ENCODE results near the gene FBXL5. TPM values are rescaled to one million over a fixed set of nuclear protein-coding genes. Genes with fewer than 3 reads are reported as not detected.

The FBXL5 gene
- total RNA-seq, 1 donor from 2014 or later: 102 TPM

DNA sequence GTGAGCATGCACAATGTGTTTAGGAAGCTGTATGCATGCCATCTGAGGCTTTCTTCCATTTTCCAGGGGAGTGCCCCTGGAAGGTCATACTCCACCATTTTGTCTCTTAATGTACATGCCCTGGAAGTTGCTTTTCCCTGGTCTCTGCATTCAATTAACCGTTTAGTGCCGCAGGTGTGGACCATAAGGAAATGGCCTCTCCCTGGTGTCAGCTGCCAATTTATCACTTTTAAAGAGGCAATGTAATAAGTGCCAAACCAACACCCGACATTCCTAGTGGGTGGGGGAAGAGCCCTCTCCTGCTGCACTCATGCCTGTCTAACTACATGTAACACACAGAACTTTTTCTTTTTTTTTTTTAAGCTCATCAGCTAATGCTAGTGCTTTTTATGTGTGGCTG lies 40.6 kb upstream of the FBXL5 start:
- TF ChIP-seq, protein P1, sequence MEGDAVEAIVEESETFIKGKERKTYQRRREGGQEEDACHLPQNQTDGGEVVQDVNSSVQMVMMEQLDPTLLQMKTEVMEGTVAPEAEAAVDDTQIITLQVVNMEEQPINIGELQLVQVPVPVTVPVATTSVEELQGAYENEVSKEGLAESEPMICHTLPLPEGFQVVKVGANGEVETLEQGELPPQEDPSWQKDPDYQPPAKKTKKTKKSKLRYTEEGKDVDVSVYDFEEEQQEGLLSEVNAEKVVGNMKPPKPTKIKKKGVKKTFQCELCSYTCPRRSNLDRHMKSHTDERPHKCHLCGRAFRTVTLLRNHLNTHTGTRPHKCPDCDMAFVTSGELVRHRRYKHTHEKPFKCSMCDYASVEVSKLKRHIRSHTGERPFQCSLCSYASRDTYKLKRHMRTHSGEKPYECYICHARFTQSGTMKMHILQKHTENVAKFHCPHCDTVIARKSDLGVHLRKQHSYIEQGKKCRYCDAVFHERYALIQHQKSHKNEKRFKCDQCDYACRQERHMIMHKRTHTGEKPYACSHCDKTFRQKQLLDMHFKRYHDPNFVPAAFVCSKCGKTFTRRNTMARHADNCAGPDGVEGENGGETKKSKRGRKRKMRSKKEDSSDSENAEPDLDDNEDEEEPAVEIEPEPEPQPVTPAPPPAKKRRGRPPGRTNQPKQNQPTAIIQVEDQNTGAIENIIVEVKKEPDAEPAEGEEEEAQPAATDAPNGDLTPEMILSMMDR (IDR thresholded peaks at IDR 0.05; ENCODE audit: insufficient read depth, low read length, severe bottlenecking): no peak
- H3K4me3 ChIP-seq (ENCODE audit: low read depth, low read length): no peak overlapping the region
- FAIRE-seq: no peak
- no peak for DNase-seq (ENCODE audit: low read depth)
- H3K36me3 ChIP-seq (ENCODE audit: control insufficient read depth, insufficient read depth, low read length): no peaks in the 10 kb centered on the region
- H3K27me3 ChIP-seq (ENCODE audit: control insufficient read depth, insufficient read depth, low read length): no peaks in the 10 kb centered on the region

DNA sequence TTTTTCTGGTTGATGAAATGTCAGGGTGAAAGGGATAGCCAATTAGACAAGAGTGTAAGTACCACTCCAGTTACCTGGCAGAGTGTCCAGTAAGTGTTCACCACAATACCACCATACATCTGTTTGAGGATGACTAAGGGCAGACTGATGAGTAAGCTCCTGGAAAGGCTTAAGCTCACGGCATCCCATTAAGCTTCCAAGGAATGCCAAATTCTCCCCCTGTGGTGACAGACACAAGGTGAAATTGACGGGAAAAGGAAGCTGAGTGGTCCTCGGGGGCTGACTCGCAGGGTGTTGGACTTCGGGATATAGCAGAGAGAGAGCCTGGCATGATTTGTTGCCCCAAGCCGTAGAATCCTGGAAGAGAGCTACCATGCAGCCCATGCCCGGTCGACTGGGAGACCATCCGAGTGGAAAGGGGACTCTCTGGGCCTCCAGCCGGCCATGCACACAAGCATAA lies 40.1 kb upstream of the FBXL5 start:
- Histone ChIP-seq H3K4me3 (ENCODE audit: low read depth, low read length) (no peak overlapping the region), H3K27me3 (ENCODE audit: control insufficient read depth, insufficient read depth, low read length) (no peaks in the 10 kb centered on the region), H3K36me3 (ENCODE audit: control insufficient read depth, insufficient read depth, low read length) (no peaks in the 10 kb centered on the region)
- peak; percentile 98 for DNase-seq (ENCODE audit: low read depth)
- FAIRE-seq: peak; percentile 96
- TF ChIP-seq, protein P1 (IDR thresholded peaks at IDR 0.05; ENCODE audit: insufficient read depth, low read length, severe bottlenecking): peak; percentile 2

DNA sequence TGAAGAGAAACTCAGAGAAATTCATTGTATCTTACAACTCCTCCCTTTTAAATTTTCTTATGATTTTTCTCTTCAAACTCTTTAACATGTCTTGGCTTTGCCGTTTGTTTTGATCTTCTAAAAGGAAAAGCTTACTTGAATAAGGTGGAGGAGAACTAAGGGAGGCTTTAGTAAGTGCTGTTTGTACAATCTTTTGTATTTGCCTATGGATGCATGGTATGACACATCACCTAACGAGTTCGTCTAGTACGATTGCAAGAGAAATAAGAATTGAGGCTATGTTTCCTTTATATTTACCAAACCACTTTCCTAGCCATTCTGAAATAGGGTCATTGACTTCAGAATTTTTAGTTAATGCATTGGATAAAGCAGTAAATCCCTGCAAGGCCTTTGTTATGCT lies 39.3 kb upstream of the FBXL5 start:
- TF ChIP-seq, protein P1 (IDR thresholded peaks at IDR 0.05; ENCODE audit: insufficient read depth, low read length, severe bottlenecking): no peak
- FAIRE-seq (no peak), DNase-seq (ENCODE audit: low read depth) (peak; percentile 91)
- Histone ChIP-seq H3K27me3 (ENCODE audit: control insufficient read depth, insufficient read depth, low read length) (no peaks in the 10 kb centered on the region), H3K36me3 (ENCODE audit: control insufficient read depth, insufficient read depth, low read length) (no peaks in the 10 kb centered on the region), H3K4me3 (ENCODE audit: low read depth, low read length) (no peak overlapping the region)

DNA sequence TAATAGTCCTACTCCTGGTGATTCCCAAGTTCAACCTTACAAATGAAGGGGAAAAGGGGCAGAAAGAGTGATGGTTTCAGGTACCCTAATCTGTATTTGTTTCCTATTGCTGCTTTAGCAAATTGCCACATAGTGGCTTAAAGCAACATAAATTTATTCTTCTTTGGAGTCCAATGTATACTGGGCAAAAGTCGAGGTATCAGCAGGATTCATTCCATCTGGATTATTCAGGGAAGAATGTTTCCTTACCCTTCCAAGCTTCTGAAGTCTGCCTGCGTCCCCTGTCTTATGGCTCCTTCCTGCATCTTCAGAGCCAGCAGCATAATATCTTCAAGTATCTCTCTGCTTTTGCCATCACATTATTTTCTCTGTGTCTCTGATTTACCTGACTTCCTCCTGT lies 37.4 kb upstream of the FBXL5 start:
- DNase-seq (ENCODE audit: low read depth): no peak

DNA sequence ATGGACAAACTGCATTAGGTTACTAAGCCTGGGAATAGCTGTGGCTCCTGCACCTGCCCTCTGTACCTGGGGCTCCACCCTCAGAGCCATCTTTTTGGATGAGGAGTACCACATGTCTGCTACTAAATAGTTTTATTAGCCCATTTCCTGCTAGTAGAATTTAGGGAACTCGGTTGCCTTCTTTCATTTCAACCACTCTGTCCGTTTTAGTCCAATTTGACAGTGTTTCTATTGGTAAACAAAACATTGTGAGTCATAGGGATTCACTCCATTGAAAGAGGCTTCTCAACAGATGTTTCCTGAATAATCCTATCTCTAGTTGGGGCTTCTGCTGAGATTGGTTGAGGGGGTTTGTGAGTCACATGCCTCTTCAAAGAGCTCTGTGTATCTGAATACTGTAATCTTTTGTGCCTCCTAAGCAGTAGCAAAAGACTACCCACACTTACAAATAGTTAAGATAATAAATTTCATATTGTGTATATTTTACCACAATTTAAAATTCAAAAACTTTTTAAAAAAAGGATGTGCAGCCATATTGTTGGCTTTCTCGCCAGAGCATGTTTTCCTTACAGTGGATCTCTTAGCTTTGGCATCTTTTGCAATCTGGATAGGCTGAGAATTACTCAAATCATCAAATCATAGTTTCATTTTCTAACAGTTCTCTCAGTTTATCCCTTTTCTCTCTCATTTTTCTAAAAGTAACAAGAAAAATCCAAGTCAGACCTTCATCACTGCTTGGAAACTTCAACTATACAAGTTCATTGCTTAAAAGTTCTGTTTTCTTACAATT lies 36.4 kb upstream of the FBXL5 start:
- no peaks in the 10 kb centered on the region for H3K27me3 ChIP-seq (ENCODE audit: control insufficient read depth, insufficient read depth, low read length)
- TF ChIP-seq, protein P1 (IDR thresholded peaks at IDR 0.05; ENCODE audit: insufficient read depth, low read length, severe bottlenecking): no peak
- DNase-seq (ENCODE audit: low read depth): peak; percentile 50
- FAIRE-seq: no peak
- no peak overlapping the region for H3K4me3 ChIP-seq (ENCODE audit: low read depth, low read length)
- no peaks in the 10 kb centered on the region for H3K36me3 ChIP-seq (ENCODE audit: control insufficient read depth, insufficient read depth, low read length)

More for the DNA sequence above, 37.4 kb upstream of the FBXL5 start:
- Histone ChIP-seq H3K36me3 (ENCODE audit: control insufficient read depth, insufficient read depth, low read length) (no peaks in the 10 kb centered on the region), H3K4me3 (ENCODE audit: low read depth, low read length) (no peak overlapping the region), H3K27me3 (ENCODE audit: control insufficient read depth, insufficient read depth, low read length) (no peaks in the 10 kb centered on the region)
- FAIRE-seq: no peak
- TF ChIP-seq, protein P1 (IDR thresholded peaks at IDR 0.05; ENCODE audit: insufficient read depth, low read length, severe bottlenecking): no peak

All from bronchial epithelial cell (primary cell).